ENCODE measurements around the gene NOP56.
"Not testable (repeated sequence)": the region's sequence is repeated elsewhere in the genome, so short reads cannot be mapped to it uniquely, and the experiment has no call there.

NOP56 gene

DNA sequence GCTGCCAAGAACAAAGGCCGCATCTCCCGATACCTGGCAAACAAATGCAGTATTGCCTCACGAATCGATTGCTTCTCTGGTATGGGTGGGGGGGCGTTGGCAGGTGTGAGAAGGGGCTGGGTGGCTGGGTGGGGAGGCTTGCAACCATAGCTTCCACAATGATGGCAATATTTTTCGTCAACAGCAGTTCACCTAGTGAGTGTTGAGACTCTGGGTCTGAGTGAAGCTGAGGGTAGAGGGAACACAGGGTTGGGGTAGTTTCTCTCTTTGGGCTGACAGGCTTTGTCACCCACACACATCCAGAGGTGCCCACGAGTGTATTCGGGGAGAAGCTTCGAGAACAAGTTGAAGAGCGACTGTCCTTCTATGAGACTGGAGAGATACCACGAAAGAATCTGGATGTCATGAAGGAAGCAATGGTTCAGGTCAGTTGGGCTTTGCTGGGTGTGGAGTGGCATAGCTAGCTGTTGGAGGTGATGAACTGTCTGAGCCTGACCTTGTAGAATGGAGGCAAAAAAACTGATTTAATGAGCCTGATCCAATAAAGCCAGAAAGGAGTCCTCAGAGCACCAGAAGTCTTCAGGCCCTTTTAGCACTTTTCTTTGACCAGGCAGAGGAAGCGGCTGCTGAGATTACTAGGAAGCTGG is 4.2 kb downstream of the NOP56 start:
- Mint-ChIP-seq H3K27me3 (no peaks in the 10 kb centered on the region), H3K9me3 (no peaks in the 10 kb centered on the region), H3K4me1 (ENCODE audit: low read depth) (peaks cover 47% of the 10 kb centered on the region), H3K27ac (peak overlapping the region; percentile 92), H3K4me3 (peak overlapping the region; percentile 91), H3K36me3 (ENCODE audit: low read depth) (peaks cover 79% of the 10 kb centered on the region)

DNA sequence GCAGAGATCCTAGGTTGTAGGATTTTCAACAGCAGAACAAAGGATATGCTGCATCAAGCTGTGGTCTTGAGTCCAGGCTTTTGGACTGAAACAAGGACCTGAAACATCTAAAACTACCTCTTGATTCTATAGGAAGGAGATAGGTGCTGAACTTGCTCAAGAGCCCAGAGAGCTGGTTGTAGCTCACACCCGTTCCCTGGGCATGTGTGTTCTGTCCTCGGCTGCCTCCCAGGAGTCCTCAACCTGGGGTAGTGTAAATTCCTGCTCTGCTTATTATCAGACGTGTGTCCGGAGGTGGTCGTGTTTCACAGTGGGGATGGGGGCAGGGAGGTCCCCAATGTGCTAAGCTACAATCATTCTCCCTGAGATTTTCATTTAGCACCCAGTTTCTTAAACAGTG is 4.8 kb downstream of the NOP56 start:
- Mint-ChIP-seq H3K27ac (peak overlapping the region; percentile 92), H3K36me3 (ENCODE audit: low read depth) (peaks cover 86% of the 10 kb centered on the region), H3K4me3 (peak overlapping the region; percentile 91), H3K4me1 (ENCODE audit: low read depth) (peaks cover 53% of the 10 kb centered on the region), H3K27me3 (no peaks in the 10 kb centered on the region), H3K9me3 (no peaks in the 10 kb centered on the region)

DNA sequence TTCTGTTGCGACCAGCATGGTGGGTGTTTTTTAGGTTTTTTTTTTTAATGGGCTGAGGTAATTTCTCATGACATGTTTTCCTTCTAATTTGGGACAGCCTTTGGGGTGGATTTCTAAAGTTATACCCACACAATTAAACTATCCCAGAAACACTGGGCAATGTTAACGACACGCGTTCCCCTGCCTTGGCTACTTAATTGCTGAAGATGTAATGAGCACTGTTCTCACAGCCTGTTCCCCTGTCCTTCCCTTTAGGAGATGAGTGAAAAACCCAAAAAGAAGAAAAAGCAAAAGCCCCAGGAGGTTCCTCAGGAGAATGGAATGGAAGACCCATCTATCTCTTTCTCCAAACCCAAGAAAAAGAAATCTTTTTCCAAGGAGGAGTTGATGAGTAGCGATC is 5.2 kb downstream of the NOP56 start:
- Mint-ChIP-seq H3K27me3 (no peaks in the 10 kb centered on the region), H3K4me3 (peak overlapping the region; percentile 91), H3K4me1 (ENCODE audit: low read depth) (peaks cover 55% of the 10 kb centered on the region), H3K36me3 (ENCODE audit: low read depth) (peaks cover 87% of the 10 kb centered on the region), H3K27ac (peak overlapping the region; percentile 92), H3K9me3 (no peaks in the 10 kb centered on the region)

DNA sequence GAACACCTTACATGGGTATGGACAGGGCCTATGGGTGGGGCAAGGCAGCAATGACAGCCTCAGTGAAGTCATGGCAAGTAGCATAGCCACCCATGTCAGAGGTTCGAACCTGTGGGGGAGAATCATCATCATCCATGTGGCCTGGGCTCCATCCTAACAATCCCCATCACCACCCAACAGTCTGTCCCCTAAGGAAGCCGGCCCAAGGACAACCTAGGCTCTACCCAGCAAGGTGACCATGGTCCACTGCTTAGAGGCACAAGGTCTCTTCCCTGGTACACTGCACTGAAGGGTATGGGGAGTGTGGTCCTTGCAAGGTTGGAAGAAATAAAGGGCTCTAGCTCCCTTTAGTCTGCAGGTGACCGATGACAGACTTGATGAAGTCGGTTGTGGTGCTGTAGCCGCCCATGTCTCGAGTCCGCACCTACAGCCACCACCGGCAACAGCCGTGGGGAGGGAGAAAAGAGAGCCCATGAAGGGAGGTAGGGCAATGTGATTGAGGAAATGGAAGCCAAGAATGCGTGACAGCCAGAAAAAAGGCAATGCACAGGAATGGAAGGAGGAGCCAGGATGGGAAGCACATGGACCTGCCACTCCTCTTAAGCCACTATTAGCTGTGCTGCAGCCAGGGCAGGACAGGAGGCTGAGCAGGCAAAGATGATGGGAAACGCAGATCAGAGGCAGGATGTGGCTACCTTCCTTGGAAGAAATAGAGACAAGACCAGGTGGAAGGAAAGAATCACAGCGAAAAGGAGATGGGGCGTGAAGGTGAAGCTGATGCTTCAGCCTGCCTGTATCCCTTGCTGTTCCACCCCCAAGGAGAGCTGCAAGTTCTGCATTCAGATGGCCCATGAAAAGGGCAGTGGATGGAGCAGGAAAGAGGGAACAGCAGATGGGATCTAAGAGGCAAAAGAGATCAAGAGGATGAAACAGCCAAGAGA is 6.3 kb downstream of the NOP56 start:
- no peaks in the 10 kb centered on the region for H3K27me3 Mint-ChIP-seq
- peak overlapping the region; percentile 12 for H3K4me3 Mint-ChIP-seq
- H3K9me3 Mint-ChIP-seq, result no peaks in the 10 kb centered on the region
- peaks cover 77% of the 10 kb centered on the region for H3K36me3 Mint-ChIP-seq (ENCODE audit: low read depth)
- H3K27ac Mint-ChIP-seq, result peak overlapping the region; percentile 59
- H3K4me1 Mint-ChIP-seq (ENCODE audit: low read depth), result peaks cover 64% of the 10 kb centered on the region

DNA sequence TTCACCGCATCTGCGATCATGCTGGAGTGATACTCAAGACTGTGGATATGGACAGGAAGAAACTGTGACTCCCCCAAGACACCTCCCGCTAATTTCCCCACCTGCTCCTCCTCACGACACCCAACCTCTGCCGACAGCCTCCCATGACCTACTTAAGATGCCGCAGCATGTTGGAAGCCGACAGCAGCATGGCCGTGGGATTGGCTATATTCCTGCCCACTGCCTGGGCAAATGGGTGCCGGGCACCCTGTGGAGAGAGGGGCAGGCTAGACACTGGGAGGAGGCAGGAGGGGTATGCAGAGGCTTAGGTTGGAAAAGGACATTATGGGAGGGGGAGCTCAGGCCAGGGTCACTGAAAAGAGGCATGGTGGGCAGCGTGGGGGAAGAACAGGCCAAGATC is 7.1 kb downstream of the NOP56 start:
- H3K27me3 Mint-ChIP-seq, result no peaks in the 10 kb centered on the region
- H3K4me1 Mint-ChIP-seq (ENCODE audit: low read depth), result peaks cover 62% of the 10 kb centered on the region
- H3K36me3 Mint-ChIP-seq (ENCODE audit: low read depth), result peaks cover 69% of the 10 kb centered on the region
- H3K4me3 Mint-ChIP-seq, result no peak overlapping the region
- no peaks in the 10 kb centered on the region for H3K9me3 Mint-ChIP-seq
- no peak overlapping the region for H3K27ac Mint-ChIP-seq

DNA sequence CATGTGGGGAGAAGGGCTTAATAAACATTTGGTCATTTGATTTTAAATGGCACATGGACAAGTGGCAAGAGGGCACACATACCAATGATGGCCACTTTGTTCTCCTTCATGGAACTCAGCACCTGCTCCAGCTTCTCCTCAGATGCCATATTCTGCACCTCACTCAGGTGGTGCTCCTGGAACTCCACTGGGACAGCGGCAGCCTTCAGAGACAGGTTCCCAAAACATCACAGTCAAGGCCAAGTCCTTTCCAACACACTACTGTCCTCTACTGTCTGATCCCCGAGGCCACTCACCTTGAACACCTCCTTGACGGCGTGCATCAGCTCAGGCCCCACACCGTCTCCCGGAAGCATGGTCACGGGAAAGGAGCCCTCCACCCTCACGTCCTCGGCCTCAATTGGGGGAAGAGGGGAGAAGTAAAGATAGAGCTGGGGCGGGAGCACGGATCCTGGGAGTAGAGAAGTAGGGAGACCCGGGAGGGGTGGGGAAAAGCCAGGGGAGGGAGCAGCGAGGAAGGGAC is 11.0 kb downstream of the NOP56 start:
- H3K27me3 Mint-ChIP-seq, result no peaks in the 10 kb centered on the region
- peak overlapping the region; percentile 88 for H3K4me3 Mint-ChIP-seq
- no peaks in the 10 kb centered on the region for H3K9me3 Mint-ChIP-seq
- H3K27ac Mint-ChIP-seq, result peak overlapping the region; percentile 92
- peaks cover 30% of the 10 kb centered on the region for H3K36me3 Mint-ChIP-seq (ENCODE audit: low read depth)
- peaks cover 32% of the 10 kb centered on the region for H3K4me1 Mint-ChIP-seq (ENCODE audit: low read depth)

DNA sequence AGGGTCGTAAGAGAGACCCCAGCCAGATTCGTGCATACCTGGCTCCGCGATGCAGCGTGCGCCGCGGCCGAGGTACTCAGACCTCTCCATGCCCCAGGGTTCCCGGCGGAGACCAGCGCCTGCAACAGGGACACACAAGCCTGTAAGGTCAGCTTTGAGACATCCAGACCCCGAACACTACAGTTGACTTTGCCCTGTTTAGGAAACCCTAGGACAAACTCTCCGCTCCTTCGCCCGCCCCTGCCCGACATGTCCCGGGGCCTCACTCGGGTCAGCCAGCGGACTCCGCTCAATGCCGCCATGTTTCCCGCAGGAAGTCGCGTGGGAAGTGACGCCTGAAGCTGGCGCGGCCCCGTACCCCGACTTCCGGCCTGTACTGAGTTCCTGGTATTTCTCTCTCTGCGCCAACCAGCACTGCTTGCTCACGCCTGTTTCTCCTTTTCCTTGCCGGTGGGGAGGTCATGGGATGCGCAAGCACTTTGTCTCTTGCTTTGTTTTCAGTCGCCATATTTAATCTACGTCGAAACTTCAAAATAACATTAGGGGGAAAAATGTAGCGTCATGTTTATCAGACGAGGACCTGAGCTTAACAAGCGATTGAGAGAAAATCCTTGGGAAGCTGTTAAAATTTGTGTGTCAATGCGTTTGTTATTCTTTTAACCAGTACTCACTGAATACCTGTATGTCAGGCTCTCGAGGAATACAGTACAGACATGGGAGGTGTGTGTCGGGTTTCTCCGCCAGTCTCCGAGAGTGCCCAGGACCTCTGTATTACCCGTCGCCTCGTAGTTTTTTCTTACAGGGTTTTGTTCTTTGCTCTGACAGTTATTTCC is 11.7 kb downstream of the NOP56 start, which contains the start of gene IDH3B:
Gene IDH3B (minus strand): TSS at position 330 of the 833 bp plus-strand sequence. CDS start 28 bp downstream, at position 302.
- H3K4me3 Mint-ChIP-seq, result peak within 1 kb of the TSS; percentile 88
- H3K27me3 Mint-ChIP-seq, result no peaks in the 10 kb centered on the region
- peaks cover 28% of the 10 kb centered on the region for H3K4me1 Mint-ChIP-seq (ENCODE audit: low read depth)
- no peaks in the 10 kb centered on the region for H3K9me3 Mint-ChIP-seq
- peaks cover 23% of the 10 kb centered on the region for H3K36me3 Mint-ChIP-seq (ENCODE audit: low read depth)
- H3K27ac Mint-ChIP-seq, result peak within 1 kb of the TSS; percentile 92

DNA sequence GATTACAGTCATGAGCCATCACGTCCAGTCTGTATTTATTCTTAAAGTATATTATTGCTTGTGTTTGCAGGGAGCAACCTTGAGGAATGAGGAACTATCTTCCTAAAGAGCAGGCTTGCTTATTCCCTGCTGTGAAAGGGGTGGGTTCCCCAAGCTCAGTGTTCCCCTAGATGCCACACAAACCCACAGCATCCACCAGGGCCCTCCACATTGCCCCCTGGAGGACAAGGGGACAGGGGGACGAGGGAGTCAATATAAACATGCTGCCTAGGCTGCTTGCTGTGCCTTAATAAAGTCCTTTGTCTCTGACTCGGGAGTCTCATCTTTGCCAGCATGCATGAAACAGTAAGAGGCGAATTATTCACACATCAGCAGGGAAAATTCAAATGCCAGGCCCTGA is 19.5 kb downstream of the NOP56 start:
- no peak overlapping the region for H3K4me3 Mint-ChIP-seq
- H3K9me3 Mint-ChIP-seq, result no peaks in the 10 kb centered on the region
- no peaks in the 10 kb centered on the region for H3K36me3 Mint-ChIP-seq (ENCODE audit: low read depth)
- H3K27me3 Mint-ChIP-seq, result peaks cover 3% of the 10 kb centered on the region
- H3K27ac Mint-ChIP-seq, result no peak overlapping the region
- H3K4me1 Mint-ChIP-seq (ENCODE audit: low read depth), result no peaks in the 10 kb centered on the region

DNA sequence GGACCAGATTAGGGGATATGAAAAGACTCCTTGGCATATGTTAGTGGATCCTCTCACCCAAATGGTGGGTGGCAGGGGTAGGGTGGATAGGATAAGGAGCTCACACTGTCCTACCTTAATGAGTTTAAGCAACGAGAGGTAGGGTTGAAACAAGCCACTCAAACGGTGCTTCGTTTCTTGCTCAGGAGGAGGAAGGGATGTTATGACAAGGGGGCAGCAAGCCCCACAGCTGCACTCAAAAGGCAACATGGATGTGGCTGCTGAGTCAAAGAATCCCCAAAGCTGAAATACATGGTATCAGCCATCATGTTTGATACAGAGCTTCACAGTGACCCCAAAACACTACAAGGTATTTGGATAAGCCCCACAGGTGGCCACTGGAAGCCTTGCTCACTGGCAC is 20.0 kb downstream of the NOP56 start:
- H3K9me3 Mint-ChIP-seq, result no peaks in the 10 kb centered on the region
- H3K27ac Mint-ChIP-seq, result no peak overlapping the region
- no peaks in the 10 kb centered on the region for H3K36me3 Mint-ChIP-seq (ENCODE audit: low read depth)
- H3K4me1 Mint-ChIP-seq (ENCODE audit: low read depth), result no peaks in the 10 kb centered on the region
- peaks cover 3% of the 10 kb centered on the region for H3K27me3 Mint-ChIP-seq
- no peak overlapping the region for H3K4me3 Mint-ChIP-seq

DNA sequence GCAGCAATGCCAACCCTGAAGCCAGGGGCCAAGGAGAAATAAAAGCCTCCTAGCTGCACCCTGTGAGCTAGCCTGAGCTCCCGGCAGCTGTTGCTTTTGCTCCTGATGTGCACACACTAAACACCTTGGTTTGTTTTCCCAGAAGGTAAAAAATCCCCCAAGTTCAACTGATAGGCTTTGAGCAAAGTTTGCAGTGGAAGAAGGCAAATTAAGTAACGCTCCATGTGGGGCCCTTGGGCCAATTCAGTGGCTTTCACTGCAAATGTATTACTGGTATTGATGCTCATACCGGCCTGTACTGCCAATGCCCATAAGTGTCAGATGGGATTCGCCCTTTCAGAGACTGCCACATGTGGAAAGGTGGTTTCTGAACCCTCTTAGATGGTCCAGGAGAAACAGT is 21.0 kb downstream of the NOP56 start:
- Mint-ChIP-seq H3K4me1 (ENCODE audit: low read depth) (no peaks in the 10 kb centered on the region), H3K27me3 (peaks cover 3% of the 10 kb centered on the region), H3K4me3 (no peak overlapping the region), H3K27ac (no peak overlapping the region), H3K9me3 (no peaks in the 10 kb centered on the region), H3K36me3 (ENCODE audit: low read depth) (no peaks in the 10 kb centered on the region)

DNA sequence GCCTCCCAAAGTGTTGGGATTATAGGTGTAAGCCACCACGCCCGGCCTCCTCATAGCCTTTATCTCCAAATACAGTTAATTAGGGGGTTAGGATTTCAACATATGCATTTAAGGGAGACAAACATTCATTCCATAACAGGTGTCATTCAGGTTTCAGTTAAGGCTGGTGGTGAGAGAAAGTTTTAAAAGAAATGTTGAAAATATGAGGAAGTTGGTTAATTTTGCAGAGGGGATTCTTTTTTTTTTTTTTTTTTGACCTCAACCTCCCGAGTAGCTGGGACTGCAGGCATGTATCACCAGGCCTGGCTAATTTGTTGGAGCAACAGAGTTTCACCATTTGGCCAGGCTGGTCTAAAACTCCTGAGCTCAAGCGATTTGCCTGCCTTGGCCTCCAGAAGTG is 27.6 kb downstream of the NOP56 start:
- H3K27ac Mint-ChIP-seq, result no peak overlapping the region

DNA sequence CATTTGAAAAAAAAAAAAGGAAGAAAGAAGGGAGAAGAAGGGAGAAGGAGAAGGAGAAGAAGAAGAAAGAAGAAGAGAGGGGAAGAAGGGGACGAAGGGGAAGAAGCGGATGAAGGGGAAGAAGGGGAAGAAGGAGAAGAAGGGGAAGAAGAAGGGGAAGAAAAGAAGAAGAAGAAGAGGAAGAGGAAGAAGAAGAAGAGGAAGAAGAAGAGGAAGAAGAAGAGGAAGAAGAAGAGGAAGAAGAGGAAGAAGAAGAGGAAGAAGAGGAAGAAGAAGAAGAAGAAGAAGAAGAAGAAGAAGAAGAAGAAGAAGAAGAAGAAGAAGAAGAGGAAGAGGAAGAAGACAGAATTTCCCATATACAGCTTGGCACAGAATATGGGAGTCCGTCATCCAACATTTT is 29.6 kb downstream of the NOP56 start:
- H3K27ac Mint-ChIP-seq; H3K4me1 Mint-ChIP-seq (ENCODE audit: low read depth); H3K9me3 Mint-ChIP-seq; H3K36me3 Mint-ChIP-seq (ENCODE audit: low read depth); H3K4me3 Mint-ChIP-seq: not testable (repeated sequence)
- peaks cover 23% of the 10 kb centered on the region for H3K27me3 Mint-ChIP-seq

More for the DNA sequence above, 27.6 kb downstream of the NOP56 start:
- Mint-ChIP-seq H3K27me3 (peaks cover 23% of the 10 kb centered on the region), H3K9me3 (no peaks in the 10 kb centered on the region), H3K4me3 (no peak overlapping the region), H3K36me3 (ENCODE audit: low read depth) (no peaks in the 10 kb centered on the region), H3K4me1 (ENCODE audit: low read depth) (no peaks in the 10 kb centered on the region)

DNA sequence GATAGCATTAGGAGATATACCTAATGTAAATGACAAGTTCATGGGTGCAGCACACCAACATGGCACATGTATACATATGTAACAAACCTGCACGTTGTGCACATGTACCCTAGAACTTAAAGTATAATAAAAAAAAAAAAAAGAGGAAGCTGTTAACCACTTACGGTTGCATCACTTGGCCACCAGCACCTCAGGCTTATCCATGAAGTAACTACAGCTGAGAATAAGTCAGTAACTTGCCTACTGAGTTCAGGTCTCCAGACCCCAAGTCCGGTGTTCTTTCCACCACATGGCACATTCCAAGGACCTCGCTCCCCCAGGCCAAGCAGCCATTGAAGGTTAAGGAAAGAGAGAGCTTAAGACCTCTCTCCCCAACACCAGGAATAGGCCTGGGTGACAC is 32.4 kb downstream of the NOP56 start:
- H3K27me3 Mint-ChIP-seq, result peaks cover 32% of the 10 kb centered on the region
- H3K4me1 Mint-ChIP-seq (ENCODE audit: low read depth), result peaks cover 13% of the 10 kb centered on the region
- H3K27ac Mint-ChIP-seq; H3K9me3 Mint-ChIP-seq; H3K4me3 Mint-ChIP-seq; H3K36me3 Mint-ChIP-seq (ENCODE audit: low read depth): not testable (repeated sequence)

DNA sequence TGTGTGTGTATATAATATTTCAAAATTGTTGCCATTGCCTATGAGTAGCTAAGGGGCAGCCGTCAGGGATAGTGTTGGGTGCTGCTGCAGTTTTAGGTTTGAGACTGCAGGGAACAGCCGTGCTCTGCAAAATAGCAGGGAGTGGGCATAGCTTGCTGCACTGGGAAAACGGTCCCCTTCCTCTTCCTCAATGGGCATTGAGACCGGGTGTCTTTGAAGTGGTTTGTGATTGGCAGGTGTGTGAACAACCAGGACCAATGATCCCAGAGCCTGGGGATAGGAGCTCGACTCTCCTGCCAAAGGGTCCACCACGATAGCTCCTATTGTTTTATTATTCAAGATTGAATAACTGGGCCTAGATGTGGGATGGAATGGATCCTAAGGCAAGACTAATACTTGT is 35.1 kb downstream of the NOP56 start:
- no peak overlapping the region for H3K4me3 Mint-ChIP-seq

More for the DNA sequence above, 35.1 kb downstream of the NOP56 start:
- H3K36me3 Mint-ChIP-seq (ENCODE audit: low read depth), result no peaks in the 10 kb centered on the region
- H3K27me3 Mint-ChIP-seq, result peaks cover 41% of the 10 kb centered on the region
- no peaks in the 10 kb centered on the region for H3K9me3 Mint-ChIP-seq
- peaks cover 26% of the 10 kb centered on the region for H3K4me1 Mint-ChIP-seq (ENCODE audit: low read depth)
- no peak overlapping the region for H3K27ac Mint-ChIP-seq
